GM12875 (cell line): ENCODE data around the gene POLN.

Experiments
- H3K4me3 ChIP-seq: one replicate; pipeline ENCODE4 v1.5.1; 2011; ENCODE audit warnings: low read depth, low read length, control low read depth
- CTCF ChIP-seq: IDR thresholded peaks from 2 replicates; pipeline ENCODE4 v1.5.1; 2011; ENCODE audit warnings: low read depth, mild to moderate bottlenecking, control low read depth, inconsistent platforms, low read length, moderate library complexity, borderline replicate concordance; ENCODE audit not compliant: insufficient read depth

The POLN gene

GRCh38 chr4:2105559-2105958 lies 136.4 kb downstream of the POLN start:
- H3K4me3 ChIP-seq, result no peak overlapping the region
- no peak for TF ChIP-seq CTCF

DNA sequence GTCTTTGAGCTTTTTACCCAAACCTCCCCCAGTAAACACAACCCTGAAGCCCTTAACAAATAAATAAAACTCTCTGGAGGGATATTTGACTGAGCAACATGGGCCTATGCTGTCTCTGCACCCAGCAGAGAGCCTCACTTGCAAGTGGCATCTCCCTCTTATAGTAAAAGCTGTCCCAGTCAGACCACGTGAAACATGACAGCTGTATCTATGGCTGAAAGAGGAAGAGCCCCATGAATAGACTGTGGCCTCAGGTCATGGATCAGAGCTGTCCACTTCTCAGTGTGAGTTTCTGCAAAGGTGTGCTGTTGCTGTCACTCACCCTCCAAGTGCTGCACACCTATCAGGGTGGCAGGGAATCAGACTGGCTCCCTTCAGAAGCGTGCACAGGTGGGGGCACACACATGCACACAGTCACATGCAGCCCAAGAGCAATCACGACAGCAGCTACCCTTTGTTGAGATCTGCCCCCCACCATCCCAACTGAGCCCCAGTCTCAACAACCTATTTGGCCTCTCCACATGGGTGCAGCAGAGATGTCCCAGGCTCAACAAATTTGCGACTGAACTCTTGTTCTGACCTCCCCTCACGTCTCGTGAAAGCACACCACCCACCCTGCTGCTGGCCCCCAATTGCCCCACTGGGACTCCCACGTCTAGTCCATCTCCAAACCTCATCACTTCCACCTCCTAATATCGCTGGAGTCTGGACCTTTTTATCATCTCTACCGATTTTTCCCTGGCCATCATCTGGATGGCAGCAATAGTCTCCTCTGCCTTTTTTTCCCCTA lies 137.2 kb downstream of the POLN start:
- TF ChIP-seq CTCF, result no peak
- no peak overlapping the region for H3K4me3 ChIP-seq

DNA sequence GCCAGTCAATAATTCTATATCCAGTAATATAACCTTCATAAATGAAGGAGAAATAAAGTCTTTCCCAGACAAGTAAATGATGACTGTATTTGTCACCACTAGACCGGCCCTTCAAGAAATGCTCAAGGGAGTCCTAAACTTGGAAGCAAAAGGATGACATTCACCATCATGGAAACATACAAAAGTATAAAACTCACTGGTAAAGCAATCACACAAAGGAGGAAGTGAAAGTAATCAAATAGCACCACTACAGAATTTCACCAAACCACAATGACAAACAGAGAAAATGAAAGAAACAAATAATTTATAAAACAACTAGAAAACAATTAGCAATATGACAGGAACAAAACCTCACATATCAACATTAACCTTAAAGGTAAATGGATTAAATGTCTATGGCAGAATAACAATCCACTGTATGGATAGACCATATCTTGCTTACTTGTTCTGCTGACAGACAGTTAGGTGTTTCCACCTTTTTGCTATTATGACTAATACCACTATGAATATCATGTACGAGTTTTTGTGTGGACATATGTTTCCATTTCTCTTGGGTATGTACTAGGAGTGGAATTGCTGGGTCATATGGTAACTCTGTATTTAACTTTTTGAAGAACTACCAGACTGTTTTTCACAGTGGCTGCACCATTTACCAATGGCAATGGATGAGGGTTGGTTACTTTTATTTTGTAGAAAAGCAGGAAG lies 137.9 kb downstream of the POLN start:
- H3K4me3 ChIP-seq, result no peak overlapping the region
- no peak for TF ChIP-seq CTCF

GRCh38 chr4:2103127-2103842 lies 138.6 kb downstream of the POLN start:
- TF ChIP-seq CTCF, result no peak
- no peak overlapping the region for H3K4me3 ChIP-seq

GRCh38 chr4:2102045-2102883 lies 139.7 kb downstream of the POLN start:
- no peak for TF ChIP-seq CTCF
- H3K4me3 ChIP-seq, result no peak overlapping the region

DNA sequence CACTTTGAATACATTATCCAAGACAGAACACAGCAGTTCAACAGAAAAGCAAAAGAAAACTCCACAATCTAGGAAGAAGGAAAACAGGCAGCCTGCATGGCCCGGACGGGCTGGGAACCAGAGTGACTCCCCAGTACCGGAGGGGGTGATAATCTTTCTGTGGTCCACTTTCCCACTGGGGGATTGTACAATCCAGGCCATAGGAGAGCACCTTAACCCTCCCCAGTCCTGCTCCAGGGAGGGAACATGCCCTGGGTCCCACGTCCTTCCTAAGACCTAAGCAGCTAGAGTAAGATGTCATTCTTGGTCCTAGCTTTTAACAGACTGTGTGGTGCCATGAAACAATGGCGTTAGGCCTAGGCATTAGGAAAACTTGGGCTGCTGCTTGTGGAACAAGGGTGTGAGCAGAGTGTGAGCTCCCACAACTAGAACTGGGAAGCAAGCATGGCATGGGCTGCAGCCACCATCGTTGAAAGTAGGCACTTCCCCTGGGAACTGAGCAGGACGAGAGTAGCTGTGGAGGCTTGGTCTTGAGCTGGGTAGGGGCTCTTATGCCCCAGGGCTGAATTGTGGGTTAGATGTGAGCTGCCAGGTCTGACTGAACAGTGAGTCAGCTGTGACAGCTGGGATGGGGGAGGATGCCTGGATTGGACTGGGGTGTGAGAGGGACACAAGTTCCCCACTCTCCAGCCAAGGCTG lies 140.4 kb downstream of the POLN start:
- no peak for TF ChIP-seq CTCF

More for the DNA sequence above, 140.4 kb downstream of the POLN start:
- H3K4me3 ChIP-seq, result no peak overlapping the region
